M059J (cell line): ENCODE measurements around the gene PLEKHG7. TPM values are rescaled to one million over a fixed set of nuclear protein-coding genes. Genes with fewer than 3 reads are reported as not detected.
"Not testable (repeated sequence)": the region's sequence is repeated elsewhere in the genome, so short reads cannot be mapped to it uniquely, and the experiment has no call there.

Source experiments
- DNase-seq: peaks from one replicate; pipeline ENCODE4 v3.0.0-alpha.2; 2012; ENCODE audit warnings: low read depth
- total RNA-seq: library from RNA; depleted of rRNA; stranded (reverse); fragments of >200 nt; shearing (Covaris generic); gene quantifications from 2 replicates; pipeline ENCODE4 v1.2.3, GENCODE V29; 2014; rRNA removed

PLEKHG7 gene, protein sequence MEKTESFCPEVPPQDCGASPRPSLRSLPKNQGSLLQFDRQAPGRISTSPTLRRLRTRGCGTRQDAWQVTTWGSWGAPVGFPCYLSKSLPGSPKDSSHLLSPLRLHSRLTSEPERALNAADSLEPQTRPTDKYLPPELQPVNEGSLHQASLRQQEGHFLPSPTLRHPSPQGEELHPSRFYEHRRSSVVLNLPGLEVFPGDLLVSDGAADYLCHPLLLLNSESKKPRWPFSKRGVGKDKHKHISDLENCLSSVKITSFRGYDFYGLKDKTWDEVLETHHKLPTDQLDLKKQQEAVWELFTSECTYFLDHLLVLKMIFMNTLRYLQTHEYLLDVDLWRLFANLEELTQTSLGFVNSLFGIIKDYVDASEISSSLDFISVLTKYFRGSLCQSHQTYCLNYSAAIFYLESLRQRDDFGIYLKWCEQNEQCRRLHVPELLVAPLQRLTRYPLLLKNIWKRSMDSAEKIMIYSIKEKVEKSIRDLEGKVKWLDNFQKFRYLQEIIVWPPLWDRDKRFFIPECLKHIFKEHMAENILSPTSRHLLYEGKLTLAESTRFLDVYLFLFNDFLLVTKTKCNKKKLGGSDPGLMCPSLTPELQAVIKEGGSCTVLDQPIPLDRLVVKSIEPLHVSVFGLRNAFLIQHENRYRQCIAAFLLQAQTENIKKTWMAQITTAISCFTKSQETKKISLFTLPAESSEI
- total RNA-seq: not detected in 2 replicates

GRCh38 chr12:92702754-92703679, at the start of gene PLEKHG7:
PLEKHG7 (plus strand) TSS chr12:92702989; CDS start chr12:92706632, 3,643 bp downstream.
- DNase-seq: no peak

DNA sequence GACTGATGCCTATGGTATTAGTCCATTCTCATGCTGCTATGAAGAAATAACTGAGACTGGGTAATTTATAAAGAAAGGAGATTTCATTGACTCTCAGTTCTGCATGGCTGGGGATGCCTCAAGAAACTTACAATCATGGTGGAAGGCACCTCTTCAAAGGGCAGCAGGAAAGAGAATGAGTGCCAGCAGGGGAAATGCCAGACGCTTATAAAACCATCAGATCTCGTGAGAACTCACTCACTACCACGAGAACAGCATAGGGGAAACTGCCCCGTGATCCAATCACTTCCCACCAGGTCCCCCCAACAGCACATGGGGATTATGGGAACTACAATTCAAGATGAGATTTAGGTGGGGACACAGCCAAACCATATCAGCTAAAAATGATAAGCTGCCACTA, 48.5 kb upstream of the PLEKHG7 start:
- DNase-seq: not testable (repeated sequence)

DNA sequence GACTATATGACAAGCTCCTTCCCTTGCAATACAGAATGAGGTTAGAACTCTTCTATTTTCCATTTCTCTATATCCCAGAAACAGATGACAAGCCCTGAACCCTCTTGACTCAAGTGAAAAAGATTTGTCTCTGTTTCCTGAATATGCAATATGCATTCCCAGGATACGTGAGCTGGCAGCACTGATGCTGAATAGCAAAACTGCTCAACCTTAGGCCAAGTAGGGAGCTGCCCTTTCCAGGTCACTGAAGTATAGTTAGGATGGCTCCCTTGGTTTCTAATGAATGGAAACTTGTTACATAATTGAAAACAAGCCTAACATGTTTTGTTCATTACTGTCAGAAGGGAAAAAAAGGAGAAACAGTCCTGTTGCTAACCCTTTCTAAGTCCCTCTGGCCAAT, 47.9 kb upstream of the PLEKHG7 start:
- DNase-seq: no peak

GRCh38 chr12:92656911-92657310, 45.9 kb upstream of the PLEKHG7 start:
- DNase-seq: no peak

- DNase-seq: no peak
Measured at GRCh38 chr12:92657770-92658169, 45.0 kb upstream of the PLEKHG7 start.

GRCh38 chr12:92658611-92659010, 44.2 kb upstream of the PLEKHG7 start:
- DNase-seq: no peak

DNA sequence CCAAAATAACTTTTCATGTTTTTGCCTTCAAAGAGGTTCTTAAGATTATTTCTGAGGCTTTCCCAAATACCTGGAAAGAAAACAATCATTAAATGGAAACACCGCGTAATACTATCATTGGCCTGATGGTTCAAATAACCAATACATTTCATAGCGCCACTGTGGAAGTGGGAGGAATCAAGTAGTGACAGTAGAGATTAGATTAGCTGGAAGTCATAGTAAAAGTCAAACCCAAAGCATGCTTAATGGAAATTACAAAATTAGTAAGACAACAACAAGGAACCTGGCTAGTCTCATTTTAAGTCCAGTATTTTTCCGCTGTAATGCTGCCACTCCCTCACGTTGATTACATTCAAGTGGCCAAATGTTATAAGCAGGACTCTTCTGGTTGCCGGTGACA, 41.5 kb upstream of the PLEKHG7 start:
- no peak for DNase-seq

DNA sequence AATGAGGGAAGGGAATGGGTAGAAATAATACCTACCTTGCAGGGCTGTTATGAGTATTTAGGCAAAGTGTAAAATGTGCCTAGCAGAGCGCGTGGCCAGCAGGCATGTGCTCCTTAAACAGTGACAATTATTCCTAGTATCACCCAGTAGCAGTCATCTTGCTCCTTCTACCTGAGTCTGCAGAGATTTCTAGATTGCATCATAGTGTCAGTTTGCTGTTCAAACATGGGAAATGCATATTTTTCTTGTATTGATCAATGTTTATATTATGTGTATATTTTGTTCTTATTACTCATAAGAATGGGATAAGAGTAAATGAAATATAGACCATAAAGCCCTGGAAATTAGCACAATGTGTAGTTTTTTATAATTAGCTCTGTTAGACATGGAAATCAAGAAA, 37.3 kb upstream of the PLEKHG7 start:
- no peak for DNase-seq

GRCh38 chr12:92668739-92669138, 34.0 kb upstream of the PLEKHG7 start:
- no peak for DNase-seq

DNA sequence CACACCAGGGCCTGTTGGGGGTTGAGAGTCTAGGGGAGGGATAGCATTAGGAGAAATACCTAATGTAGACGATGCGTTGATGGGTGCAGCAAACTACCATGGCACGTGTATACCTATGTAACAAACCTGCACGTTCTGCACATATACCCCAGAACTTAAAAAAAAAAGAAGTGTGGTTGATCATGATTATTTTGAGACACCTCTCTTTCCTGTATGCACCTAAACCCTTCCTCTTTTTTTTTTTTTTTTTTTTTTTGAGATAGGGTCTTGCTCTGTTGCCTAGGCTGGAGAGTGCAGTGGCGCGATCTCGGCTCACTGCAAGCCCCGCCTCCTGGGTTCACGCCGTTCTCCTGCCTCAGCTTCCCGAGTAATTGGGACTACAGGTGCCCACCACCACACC, 31.3 kb upstream of the PLEKHG7 start:
- DNase-seq: not testable (repeated sequence)

DNA sequence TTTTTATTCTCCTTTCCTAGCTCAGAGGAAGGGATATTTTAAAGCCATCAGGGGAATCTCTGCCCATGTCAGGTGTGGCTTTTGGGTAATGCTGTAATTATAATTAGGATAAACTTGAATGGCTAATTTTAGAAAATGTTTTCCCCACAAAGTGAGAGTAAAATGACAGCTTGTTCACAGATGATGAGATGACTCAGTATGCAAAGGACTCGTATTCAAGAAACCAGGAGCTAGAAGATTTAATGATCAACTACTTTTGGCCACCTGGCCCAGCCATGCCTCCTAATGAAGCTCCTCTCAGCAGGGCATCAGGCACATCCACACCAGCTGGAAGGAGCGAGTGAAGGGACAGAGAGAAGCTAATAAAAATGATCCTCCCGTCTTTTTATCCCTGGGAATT, 29.0 kb upstream of the PLEKHG7 start:
- DNase-seq: no peak

GRCh38 chr12:92674500-92674899, 28.3 kb upstream of the PLEKHG7 start:
- no peak for DNase-seq

GRCh38 chr12:92675092-92675865, 27.5 kb upstream of the PLEKHG7 start:
- DNase-seq: peak; percentile 3

DNA sequence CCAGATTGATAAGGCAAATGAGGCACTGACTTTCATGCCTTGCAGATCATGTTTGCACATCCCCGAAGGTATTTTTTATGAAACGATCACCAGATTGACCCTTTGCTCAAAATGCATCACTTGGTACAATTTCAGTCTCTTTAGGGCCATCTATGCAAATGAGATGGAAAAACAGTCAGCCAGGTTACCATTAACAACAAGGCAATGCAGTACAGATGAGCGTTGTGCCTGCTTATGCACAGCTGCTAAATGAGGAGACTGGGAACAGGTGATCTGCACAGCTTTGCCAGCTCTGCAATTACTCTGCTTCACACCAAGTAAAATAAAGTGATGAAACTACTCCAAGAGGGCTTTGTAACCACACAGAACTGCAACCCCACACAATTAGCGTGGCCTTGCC, 26.1 kb upstream of the PLEKHG7 start:
- no peak for DNase-seq

- DNase-seq: no peak
Measured at GRCh38 chr12:92690601-92691000, 12.2 kb upstream of the PLEKHG7 start.

DNA sequence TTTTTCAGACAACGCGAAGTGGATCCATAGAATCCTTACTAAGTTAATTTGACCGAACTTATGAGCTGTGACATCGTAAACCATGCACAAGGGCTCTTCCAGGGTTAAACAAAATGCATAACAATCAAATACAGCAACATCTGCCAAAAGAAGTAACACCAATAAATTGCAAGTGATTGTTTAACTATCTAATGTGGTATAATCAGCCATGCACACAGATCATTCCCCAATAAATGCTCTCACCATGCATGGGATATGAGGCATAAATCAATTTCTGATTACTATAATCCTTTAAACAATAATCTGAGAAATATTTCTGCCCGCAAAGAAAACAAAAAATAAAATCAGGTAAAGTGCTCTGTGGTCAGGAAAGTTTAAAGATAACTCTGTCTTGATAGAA, 7.7 kb upstream of the PLEKHG7 start:
- DNase-seq: no peak

- DNase-seq: no peak
Measured at GRCh38 chr12:92695577-92695976, 7.2 kb upstream of the PLEKHG7 start.

DNA sequence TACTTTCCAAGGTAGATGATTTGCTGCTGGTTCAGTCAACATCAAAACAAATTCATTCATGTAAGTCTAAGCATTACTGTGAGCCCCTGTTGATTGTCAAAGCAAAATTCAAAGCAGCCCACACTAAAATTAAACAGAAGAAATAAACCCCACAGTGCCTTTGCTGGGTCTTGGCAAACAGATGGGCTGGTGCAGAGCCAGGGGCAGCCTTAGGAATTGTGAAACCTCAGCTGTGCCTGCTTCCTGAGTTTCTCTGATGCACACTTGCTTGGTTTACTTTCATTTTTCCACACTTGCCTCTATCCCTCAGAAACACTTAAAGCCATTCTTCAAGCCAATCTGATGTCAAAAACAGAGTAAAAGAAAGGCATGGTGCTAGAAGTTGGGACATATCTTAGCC, 6.6 kb upstream of the PLEKHG7 start:
- no peak for DNase-seq

DNA sequence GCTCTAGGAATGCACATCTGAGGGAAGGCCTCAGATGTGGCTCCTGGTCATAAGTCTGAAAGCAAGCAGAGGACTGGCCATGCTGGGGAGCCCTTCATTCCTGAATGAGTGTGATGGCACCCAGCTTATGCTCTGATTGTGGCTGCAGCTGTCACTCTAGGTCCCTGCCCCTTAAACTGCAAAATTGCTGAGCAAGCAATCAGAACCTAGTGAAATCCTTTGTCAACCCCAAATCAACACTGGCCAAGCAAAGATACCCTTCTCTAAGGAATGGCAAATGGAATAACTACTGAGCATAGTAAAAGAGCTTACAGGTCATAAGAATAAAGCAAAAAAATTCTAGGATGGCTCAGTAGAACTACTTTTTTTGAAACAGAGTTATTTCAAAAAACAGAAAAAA, 4.3 kb upstream of the PLEKHG7 start:
- DNase-seq: no peak

DNA sequence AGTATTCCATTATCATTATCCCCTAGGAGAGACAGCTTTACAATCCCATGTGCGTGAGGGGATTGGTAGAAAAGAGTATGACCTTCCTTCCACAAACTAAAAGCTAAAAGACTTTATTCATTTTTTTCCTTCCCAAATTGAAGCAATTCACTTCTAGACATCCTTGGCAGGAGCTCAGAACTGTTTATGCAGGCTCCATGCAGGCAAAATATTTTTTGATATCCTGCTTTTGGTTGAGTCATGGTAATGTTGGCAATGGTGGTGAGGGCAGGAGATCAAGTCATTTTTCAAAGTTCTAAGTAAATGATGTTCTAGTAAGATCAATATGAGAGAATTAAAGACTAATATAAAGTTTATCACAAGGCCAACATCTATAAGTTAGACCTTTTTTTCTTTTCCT, 1.3 kb upstream of the PLEKHG7 start:
- DNase-seq: no peak

DNA sequence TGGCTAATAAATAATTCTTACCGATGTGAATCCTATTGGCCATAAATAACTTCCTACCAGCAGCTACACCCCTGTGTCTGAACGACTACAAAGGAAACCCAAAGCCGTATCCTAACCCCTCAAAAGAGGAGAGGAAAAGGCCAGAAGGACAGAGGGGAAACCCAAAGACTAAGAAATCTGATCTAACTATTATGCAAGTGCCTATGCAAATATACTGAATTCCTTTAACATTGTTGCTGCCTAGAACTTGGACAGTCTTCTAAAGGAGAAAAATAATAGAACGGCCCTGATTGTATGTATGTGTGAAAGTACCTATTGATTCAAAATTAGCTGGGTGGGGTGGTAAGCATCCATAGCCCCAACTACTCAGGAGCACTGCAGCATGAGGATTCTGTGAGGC, 997 bp downstream of the PLEKHG7 start:
- no peak for DNase-seq
